Left lung (tissue), 10 donors: ENCODE results near the gene CEP170B. TPM values are rescaled to one million over a fixed set of nuclear protein-coding genes. Genes with fewer than 3 reads are reported as not detected.

Source experiments
- ATAC-seq: fragments of 200-7000 bp; cut with Tn5 transposase; one replicate; pipeline ENCODE4 v1.9.1; 2020; ENCODE audit warnings: moderate library complexity
- DNase-seq, 4 donors: peaks; one replicate each; pipeline ENCODE4 v3.0.0-alpha.2; 2013 to 2020
- H3K27ac ChIP-seq, 2 donors: fragments of 200-600 bp; sonication (generic) in 1 of 2; one replicate each; pipeline versions ENCODE4 v1.5.0 to v1.8.0; 2020 to 2021
- H3K27me3 ChIP-seq, 2 donors: fragments of 200-600 bp; sonication (generic) in 1 of 2; one replicate each; pipeline versions ENCODE4 v1.5.0 to v1.8.0; 2020 to 2021
- H3K36me3 ChIP-seq, 2 donors: fragments of 200-600 bp; sonication (generic) in 1 of 2; one replicate each; pipeline versions ENCODE4 v1.5.0 to v1.8.0; 2020 to 2021
- H3K4me1 ChIP-seq, 2 donors: fragments of 200-600 bp; one replicate each; pipeline ENCODE4 v1.8.0; 2021
- H3K4me3 ChIP-seq, 2 donors: fragments of 200-600 bp; sonication (generic) in 1 of 2; one replicate each; pipeline versions ENCODE4 v1.5.0 to v1.8.0; 2020 to 2021; ENCODE audit warnings: mild to moderate bottlenecking in 1 of 2
- H3K9me3 ChIP-seq, 2 donors: fragments of 200-600 bp; sonication (generic) in 1 of 2; one replicate each; pipeline versions ENCODE4 v1.5.0 to v1.8.0; 2020 to 2021
- intact Hi-C, 2 donors: fragments of 100-400 bp; cut with DNase I; formaldehyde crosslinking; loops; one replicate each; pipeline versions ENCODE4 v1.11.2 to v1.14.2; 2022
- polyA plus RNA-seq, 6 donors: library from polyadenylated mRNA; unstranded; fragments of 120-200 nt; gene quantifications; one replicate each; pipeline ENCODE4 v1.2.1, GENCODE V29; 2013; ENCODE audit not compliant: insufficient read length in 6 of 6
- total RNA-seq, 2 donors: library from RNA; stranded (reverse); fragmentation: NEBNext Ultra II Directional; extraction: Animal tissue kit (Norgen Biotek cat#: 25700); gene quantifications; one replicate each; pipeline ENCODE4 v1.2.1, GENCODE V29; 2021
- TF ChIP-seq, protein P1 (sequence below), 2 donors: fragments of 200-600 bp; sonication (generic) in 1 of 2; IDR thresholded peaks; one replicate each; pipeline versions ENCODE4 v1.5.0 to v1.8.0; 2021; ENCODE audit warnings: antibody characterized with exemption in 2 of 2
- donor health status: DM: no; HTN: yes; CAD: no.
- donor health status: DM: no; HTN: no; CAD: no.

Gene CEP170B
- total and polyA plus RNA-seq, 8 donors: 10.0 to 42.3 (median 14.2) TPM

DNA sequence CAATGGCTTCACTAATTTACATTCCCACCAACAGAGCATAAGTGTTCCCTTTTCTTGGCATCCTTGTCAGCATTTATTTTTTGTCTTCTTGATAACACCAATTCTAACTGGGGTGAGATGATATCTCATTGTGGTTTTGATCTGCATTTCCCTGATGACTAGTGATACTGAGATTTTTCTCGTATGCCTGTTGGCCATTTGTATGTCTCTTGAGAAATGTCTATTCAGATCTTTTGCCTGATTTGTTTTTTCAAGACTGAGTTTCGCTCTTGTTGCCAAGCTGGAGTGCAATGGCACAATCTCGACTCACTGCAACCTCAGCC, 54.9 kb downstream of the CEP170B start:
- TF ChIP-seq, protein P1, sequence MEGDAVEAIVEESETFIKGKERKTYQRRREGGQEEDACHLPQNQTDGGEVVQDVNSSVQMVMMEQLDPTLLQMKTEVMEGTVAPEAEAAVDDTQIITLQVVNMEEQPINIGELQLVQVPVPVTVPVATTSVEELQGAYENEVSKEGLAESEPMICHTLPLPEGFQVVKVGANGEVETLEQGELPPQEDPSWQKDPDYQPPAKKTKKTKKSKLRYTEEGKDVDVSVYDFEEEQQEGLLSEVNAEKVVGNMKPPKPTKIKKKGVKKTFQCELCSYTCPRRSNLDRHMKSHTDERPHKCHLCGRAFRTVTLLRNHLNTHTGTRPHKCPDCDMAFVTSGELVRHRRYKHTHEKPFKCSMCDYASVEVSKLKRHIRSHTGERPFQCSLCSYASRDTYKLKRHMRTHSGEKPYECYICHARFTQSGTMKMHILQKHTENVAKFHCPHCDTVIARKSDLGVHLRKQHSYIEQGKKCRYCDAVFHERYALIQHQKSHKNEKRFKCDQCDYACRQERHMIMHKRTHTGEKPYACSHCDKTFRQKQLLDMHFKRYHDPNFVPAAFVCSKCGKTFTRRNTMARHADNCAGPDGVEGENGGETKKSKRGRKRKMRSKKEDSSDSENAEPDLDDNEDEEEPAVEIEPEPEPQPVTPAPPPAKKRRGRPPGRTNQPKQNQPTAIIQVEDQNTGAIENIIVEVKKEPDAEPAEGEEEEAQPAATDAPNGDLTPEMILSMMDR (IDR thresholded peaks at IDR 0.05): no peak
- Histone ChIP-seq H3K27me3 (no peaks in the 10 kb centered on the region), H3K27ac (no peak overlapping the region), H3K36me3 (no peaks in the 10 kb centered on the region), H3K4me1 (peaks cover 0 to 2% of the 10 kb centered on the region in 2 donors), H3K9me3 (peaks cover 0 to 8% of the 10 kb centered on the region in 2 donors), H3K4me3 (no peak overlapping the region)
- intact Hi-C loops: no loop called here
- DNase-seq (no peak), ATAC-seq (no peak)

DNA sequence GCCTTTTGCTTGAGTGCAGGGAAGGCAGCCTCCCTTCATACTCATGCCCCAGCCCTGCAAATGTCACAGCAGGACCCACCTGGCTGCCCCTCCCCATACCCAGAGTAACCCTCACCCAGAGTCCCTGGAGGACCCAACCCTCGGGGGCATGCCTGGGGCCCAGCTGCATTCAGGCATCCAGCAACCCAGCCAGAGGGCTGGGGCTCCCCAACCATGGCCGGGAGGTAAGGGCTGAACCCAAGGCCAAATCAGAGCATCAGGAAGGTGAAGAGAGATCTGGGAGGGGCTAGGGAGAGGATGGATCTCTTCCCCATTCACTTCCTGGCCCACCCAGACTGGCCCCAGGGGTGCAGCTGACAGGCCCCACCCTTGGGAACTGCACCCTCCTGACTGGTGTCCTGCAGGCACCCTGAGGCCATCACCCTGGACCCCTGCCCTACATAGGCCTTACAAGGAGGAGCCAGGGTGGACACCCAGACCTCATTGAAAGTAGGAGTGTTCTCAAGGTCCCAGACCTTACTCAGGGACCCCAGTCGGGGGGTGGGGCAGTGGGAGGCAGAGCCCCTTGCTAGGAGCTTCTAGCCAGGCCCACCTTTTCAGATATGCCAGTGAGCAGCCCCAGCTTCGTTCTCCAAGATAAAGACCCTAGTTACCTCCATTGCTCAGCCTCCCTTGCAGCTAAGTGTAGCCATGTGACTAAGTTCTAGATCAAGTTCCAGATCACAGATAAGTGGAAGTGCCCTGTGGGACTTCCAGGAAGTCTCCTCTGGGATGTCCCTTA, 58.8 kb downstream of the CEP170B start:
- Histone ChIP-seq H3K27me3 (peaks cover 0 to 24% of the 10 kb centered on the region in 2 donors), H3K36me3 (no peaks in the 10 kb centered on the region), H3K4me1 (peaks cover 0 to 8% of the 10 kb centered on the region in 2 donors), H3K27ac (no peak overlapping the region), H3K4me3 (no peak overlapping the region), H3K9me3 (peaks cover 0 to 8% of the 10 kb centered on the region in 2 donors)
- TF ChIP-seq, protein P1 (IDR thresholded peaks at IDR 0.05): no peak
- intact Hi-C loops: no loop called here
- ATAC-seq (no peak), DNase-seq (no peak)

DNA sequence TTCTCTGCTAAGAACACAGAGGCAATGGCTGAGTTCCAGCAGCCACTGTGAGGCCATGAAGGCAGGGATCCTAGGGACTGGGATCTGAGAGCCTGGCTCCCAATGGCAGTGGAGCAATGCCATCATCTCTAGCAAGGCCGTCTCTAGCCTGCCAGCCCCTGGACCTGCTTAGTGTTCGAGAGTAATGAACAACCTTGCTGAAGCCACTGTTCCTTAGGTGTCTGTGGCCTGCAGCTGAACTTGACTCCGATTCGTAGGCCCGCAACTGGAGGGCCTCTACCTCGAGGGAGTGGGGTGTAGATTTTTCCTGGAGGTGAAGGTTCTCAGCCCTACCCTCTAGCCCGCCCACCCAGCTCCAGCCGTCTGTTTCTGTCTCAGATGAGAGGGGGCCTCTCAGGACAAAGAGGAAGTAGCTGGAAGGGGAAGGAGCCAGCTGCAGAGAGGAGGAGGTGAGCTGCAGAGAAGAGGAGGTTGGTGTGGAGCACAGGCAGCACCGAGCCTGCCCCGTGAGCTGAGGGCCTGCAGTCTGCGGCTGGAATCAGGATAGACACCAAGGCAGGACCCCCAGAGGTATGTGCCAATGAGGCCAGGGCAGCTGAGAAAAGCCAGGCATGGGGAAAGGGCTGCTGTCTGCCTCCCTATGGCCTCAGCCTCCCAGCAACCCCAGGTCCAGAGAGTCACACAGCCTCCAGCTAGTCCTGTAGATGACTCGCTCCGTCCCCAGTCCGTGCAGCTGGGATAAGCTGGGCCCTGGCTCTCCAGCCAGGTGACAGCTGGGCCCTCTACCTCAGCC, 59.5 kb downstream of the CEP170B start, which contains the start of gene PLD4:
Gene PLD4, plus strand, starts transcription at position 459 of the 793 bp plus-strand sequence. CDS start 2,262 bp downstream, outside the sequence.
- Histone ChIP-seq H3K9me3 (peaks cover 0 to 8% of the 10 kb centered on the region in 2 donors), H3K36me3 (no peaks in the 10 kb centered on the region), H3K27ac (no peak within 1 kb of the TSS), H3K27me3 (peaks cover 0 to 24% of the 10 kb centered on the region in 2 donors), H3K4me3 (no peak within 1 kb of the TSS), H3K4me1 (peaks cover 0 to 8% of the 10 kb centered on the region in 2 donors)
- intact Hi-C loops: no loop called here
- TF ChIP-seq, protein P1 (IDR thresholded peaks at IDR 0.05): no peak
- no peak for ATAC-seq
- DNase-seq: peak in 1 of 4 donors; percentile 25

DNA sequence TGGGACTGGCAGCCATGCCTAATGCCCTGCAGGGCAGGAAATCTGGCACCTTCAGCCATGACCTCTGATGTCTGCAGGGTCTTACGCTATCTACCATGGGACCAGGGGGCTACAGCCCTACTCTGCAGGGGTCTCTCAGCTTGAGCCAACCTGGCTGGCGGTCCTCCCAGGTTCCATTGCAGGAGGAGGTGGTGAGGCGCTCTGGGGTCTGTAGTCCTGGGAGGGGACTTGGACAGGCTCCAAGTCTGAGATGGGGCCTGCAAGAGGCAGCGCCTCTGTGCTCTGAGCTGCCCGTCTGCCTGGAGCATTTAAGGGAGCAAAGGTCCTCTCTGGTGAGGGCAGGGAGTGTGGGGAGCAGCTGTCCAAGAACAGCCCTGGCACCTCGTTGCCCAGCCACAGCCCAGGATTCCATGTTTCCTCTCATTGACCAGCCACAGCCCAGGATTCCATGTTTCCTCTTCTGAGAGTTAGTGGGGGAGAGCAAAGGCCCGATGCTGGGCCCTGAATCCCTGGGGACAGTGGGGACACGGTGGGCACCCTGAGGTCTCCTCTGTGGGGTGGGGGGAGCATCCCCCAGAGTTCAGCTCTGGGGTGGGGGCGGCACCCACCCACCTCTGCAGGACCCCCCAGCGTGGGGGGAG, 60.3 kb downstream of the CEP170B start:
- peaks cover 0 to 8% of the 10 kb centered on the region in 2 donors for H3K4me1 ChIP-seq

More for the DNA sequence above, 60.3 kb downstream of the CEP170B start:
- H3K9me3 ChIP-seq: peaks cover 0 to 8% of the 10 kb centered on the region in 2 donors
- no peaks in the 10 kb centered on the region for H3K36me3 ChIP-seq
- H3K27me3 ChIP-seq: peaks cover 0 to 24% of the 10 kb centered on the region in 2 donors
- TF ChIP-seq, protein P1 (IDR thresholded peaks at IDR 0.05): no peak
- intact Hi-C loops: no loop called here
- DNase-seq (peak in 1 of 4 donors; percentile 27), ATAC-seq (no peak)
- no peak overlapping the region for H3K27ac ChIP-seq
- no peak overlapping the region for H3K4me3 ChIP-seq
